Amygdala (tissue), 56 donors: Measurements from ENCODE around the gene ABHD17A.

Experiments
- DNase-seq, 56 donors: peaks; one replicate each; lab custom pipeline; 2025; lab: John Stamatoyannopoulos, UW

Gene ABHD17A

GRCh38 chr19:1843646-1844394 lies 41.5 kb downstream of the ABHD17A start:
- no peak for DNase-seq

- no peak for DNase-seq
Observed at GRCh38 chr19:1843116-1843515, 42.2 kb downstream of the ABHD17A start.

- DNase-seq, result no peak
Observed at GRCh38 chr19:1841209-1841924, 43.9 kb downstream of the ABHD17A start.

- DNase-seq, result no peak
Observed at GRCh38 chr19:1840541-1841115, 44.7 kb downstream of the ABHD17A start.

- no peak for DNase-seq
Observed at GRCh38 chr19:1839658-1840540, 45.4 kb downstream of the ABHD17A start.

GRCh38 chr19:1837625-1838105 lies 47.6 kb downstream of the ABHD17A start:
- peak in 6 of 56 donors; percentile 3 to 33 (median 10) for DNase-seq

- DNase-seq, result no peak
Observed at GRCh38 chr19:1837222-1837565, 48.1 kb downstream of the ABHD17A start.

- DNase-seq, result no peak
Observed at GRCh38 chr19:1836458-1837221, 48.7 kb downstream of the ABHD17A start.

- DNase-seq, result peak in 26 of 56 donors; percentile 4 to 67 (median 37)
Observed at GRCh38 chr19:1833540-1833939, 51.8 kb downstream of the ABHD17A start.

- no peak for DNase-seq
Observed at GRCh38 chr19:1832046-1832663, 53.1 kb downstream of the ABHD17A start.

GRCh38 chr19:1830978-1831377 lies 54.3 kb downstream of the ABHD17A start:
- no peak for DNase-seq

GRCh38 chr19:1830568-1830967 lies 54.7 kb downstream of the ABHD17A start:
- DNase-seq, result no peak

- no peak for DNase-seq
Observed at GRCh38 chr19:1829958-1830357, 55.3 kb downstream of the ABHD17A start.

GRCh38 chr19:1828279-1829238 lies 56.7 kb downstream of the ABHD17A start:
- no peak for DNase-seq

GRCh38 chr19:1827566-1828278 lies 57.6 kb downstream of the ABHD17A start:
- no peak for DNase-seq
